ENCODE measurements around the gene ARRDC2.
"Not testable (repeated sequence)": the region's sequence is repeated elsewhere in the genome, so short reads cannot be mapped to it uniquely, and the experiment has no call there.

ARRDC2 gene

GRCh38 chr19:18002347-18002850, 5.6 kb upstream of the ARRDC2 start:
- Histone ChIP-seq H3K4me3 (replicated peaks; ENCODE audit: insufficient read depth, low read length) (peak overlapping the region; percentile 84), H3K27ac (replicated peaks) (peak overlapping the region; percentile 87), H3K27me3 (ENCODE audit: insufficient read depth, poor library complexity, severe bottlenecking) (no peaks in the 10 kb centered on the region)
- TF ChIP-seq GABPA (IDR thresholded peaks at IDR 0.05; ENCODE audit: low read depth) (peak; percentile 89), POLR2AphosphoS5 (IDR thresholded peaks at IDR 0.05; ENCODE audit: low read depth) (peak; percentile 67), SPI1 (IDR thresholded peaks at IDR 0.05; ENCODE audit: borderline replicate concordance, low read depth) (peak; percentile 92), CTCF (IDR thresholded peaks at IDR 0.05; ENCODE audit: insufficient read depth, low read length) (no peak)
- TF ChIP-seq, protein P1, sequence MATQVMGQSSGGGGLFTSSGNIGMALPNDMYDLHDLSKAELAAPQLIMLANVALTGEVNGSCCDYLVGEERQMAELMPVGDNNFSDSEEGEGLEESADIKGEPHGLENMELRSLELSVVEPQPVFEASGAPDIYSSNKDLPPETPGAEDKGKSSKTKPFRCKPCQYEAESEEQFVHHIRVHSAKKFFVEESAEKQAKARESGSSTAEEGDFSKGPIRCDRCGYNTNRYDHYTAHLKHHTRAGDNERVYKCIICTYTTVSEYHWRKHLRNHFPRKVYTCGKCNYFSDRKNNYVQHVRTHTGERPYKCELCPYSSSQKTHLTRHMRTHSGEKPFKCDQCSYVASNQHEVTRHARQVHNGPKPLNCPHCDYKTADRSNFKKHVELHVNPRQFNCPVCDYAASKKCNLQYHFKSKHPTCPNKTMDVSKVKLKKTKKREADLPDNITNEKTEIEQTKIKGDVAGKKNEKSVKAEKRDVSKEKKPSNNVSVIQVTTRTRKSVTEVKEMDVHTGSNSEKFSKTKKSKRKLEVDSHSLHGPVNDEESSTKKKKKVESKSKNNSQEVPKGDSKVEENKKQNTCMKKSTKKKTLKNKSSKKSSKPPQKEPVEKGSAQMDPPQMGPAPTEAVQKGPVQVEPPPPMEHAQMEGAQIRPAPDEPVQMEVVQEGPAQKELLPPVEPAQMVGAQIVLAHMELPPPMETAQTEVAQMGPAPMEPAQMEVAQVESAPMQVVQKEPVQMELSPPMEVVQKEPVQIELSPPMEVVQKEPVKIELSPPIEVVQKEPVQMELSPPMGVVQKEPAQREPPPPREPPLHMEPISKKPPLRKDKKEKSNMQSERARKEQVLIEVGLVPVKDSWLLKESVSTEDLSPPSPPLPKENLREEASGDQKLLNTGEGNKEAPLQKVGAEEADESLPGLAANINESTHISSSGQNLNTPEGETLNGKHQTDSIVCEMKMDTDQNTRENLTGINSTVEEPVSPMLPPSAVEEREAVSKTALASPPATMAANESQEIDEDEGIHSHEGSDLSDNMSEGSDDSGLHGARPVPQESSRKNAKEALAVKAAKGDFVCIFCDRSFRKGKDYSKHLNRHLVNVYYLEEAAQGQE (IDR thresholded peaks at IDR 0.05; ENCODE audit: insufficient replicate concordance, low read depth) = no peak
- peak; percentile 65 to 93 for DNase-seq (ENCODE audit: low read depth in 1 of 2, low spot score in 1 of 2)

- not testable (repeated sequence) for H3K27me3 ChIP-seq (ENCODE audit: insufficient read depth, poor library complexity, severe bottlenecking); H3K27ac ChIP-seq (replicated peaks); H3K4me3 ChIP-seq (replicated peaks; ENCODE audit: insufficient read depth, low read length); DNase-seq (ENCODE audit: low read depth in 1 of 2, low spot score in 1 of 2)
These were observed 2.2 kb upstream of the ARRDC2 start for GRCh38 chr19:18005750-18006149.

DNA sequence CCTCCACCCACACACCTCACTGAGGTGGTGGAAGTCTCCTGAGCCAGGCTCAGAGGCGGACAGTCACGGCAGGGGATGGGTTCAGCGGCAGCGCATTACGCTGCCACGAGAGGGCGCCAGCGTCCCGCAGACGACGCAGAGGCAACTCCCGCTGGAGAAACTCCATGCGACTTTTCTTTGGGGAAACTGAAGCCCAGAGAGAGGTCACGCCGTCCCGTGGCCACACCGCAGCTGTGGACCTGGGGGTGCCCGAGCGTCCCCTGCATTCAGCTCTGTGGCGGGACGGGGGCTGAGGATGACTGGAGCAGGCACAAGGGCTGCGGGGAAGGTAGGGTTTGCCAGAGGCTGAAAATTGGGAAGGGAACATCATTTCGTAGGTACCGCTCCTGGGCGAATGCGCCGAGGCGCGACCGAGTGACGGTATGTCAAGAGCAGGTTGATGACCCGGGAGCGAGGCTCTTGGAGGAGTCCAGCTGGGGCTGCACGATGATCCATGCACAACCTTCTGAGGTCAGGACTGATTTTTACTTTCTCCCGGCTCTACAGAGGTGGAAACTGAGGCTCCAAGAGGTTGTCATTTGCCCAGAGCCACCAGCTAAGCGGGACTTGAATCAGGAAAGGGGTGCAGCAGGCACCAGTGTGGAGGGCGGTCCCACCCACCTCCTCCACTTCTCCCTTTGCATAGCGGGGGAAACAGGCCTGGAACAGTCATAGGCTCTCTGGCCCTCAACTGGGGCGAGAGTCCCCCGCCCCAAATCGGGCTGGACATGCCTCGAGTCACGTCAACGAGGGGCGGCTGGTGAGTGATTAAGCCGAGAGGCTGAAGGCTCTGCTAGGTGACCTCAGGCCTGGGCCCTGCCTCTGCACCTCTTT, 690 bp upstream of the ARRDC2 start:
- H3K4me3 ChIP-seq (replicated peaks; ENCODE audit: insufficient read depth, low read length) = no peak overlapping the region
- peak; percentile 57 to 78 for DNase-seq (ENCODE audit: low read depth in 1 of 2, low spot score in 1 of 2)
- peak overlapping the region; percentile 37; the same call in 1 of the 2 replicates for H3K27ac ChIP-seq (replicated peaks)

DNA sequence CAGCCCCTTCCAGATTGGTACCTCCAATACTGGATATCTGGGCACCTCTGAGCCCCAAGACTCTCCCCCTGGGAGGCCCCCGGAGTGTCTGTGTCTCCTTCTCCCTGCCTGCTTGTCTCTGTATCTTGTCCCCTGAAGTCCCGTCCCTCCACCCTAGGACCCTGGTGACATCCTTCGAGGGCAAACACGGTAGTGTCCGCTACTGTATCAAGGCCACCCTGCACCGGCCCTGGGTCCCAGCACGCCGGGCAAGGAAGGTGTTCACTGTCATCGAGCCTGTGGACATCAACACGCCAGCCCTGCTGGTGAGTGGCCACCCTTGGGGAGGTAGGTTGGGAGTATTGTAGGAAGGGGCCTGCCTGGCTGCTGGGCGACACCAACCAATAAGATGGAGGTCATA, 844 bp downstream of the ARRDC2 start:
- Histone ChIP-seq H3K4me3 (replicated peaks; ENCODE audit: insufficient read depth, low read length) (no peak overlapping the region), H3K27ac (replicated peaks) (no peak overlapping the region), H3K27me3 (ENCODE audit: insufficient read depth, poor library complexity, severe bottlenecking) (no peaks in the 10 kb centered on the region)
- TF ChIP-seq SPI1 (IDR thresholded peaks at IDR 0.05; ENCODE audit: borderline replicate concordance, low read depth) (no peak), CTCF (IDR thresholded peaks at IDR 0.05; ENCODE audit: insufficient read depth, low read length) (no peak), GABPA (IDR thresholded peaks at IDR 0.05; ENCODE audit: low read depth) (no peak), POLR2AphosphoS5 (IDR thresholded peaks at IDR 0.05; ENCODE audit: low read depth) (no peak)
- TF ChIP-seq, protein P1 (IDR thresholded peaks at IDR 0.05; ENCODE audit: insufficient replicate concordance, low read depth) = no peak
- no peak for DNase-seq (ENCODE audit: low read depth in 1 of 2, low spot score in 1 of 2)

More for the DNA sequence above, 690 bp upstream of the ARRDC2 start:
- H3K27me3 ChIP-seq (ENCODE audit: insufficient read depth, poor library complexity, severe bottlenecking) = no peaks in the 10 kb centered on the region
- TF ChIP-seq CTCF (IDR thresholded peaks at IDR 0.05; ENCODE audit: insufficient read depth, low read length) = peak; percentile 98
- no peak for TF ChIP-seq SPI1 (IDR thresholded peaks at IDR 0.05; ENCODE audit: borderline replicate concordance, low read depth)

Data from HL-60 (cell line).